ENCODE results near the gene TDP1.

Gene TDP1

DNA sequence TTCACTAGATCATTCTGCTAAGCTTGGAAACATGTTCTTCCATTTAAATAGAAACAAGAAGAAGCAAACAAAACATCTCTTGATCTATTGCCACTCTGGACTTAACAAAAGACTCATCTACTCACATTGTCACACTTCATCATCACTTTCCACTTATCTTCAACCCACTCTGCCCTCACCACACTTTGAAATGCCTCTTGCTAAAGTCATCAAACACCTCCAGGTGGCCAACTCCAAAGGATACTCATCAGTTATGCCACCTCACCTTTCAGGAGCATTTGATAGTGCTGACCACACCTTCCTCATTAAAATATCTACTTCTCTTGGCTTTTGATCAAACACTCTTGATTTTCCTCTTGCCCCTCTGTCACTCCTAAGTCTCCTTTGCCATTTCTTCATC is 8.4 kb upstream of the TDP1 start:
- DNase-seq = no peak

DNA sequence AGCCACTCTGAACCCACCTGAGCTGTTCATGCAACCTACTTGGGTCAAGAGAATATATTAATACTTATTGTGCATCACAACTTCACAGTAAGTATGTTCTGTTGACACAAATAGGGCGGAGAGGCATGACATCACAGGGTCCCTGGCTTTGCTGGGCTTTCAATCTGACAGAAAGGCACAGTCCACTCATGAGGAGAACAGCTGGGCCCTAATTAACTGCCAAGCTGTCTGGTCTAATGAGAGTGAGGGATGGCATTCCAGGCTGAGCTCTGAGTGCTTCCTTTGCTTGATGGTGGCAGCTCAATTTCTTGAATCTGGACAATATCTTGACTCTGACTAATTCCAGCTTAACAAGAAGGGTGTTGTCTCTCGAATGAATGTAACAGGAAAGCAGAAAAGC is 3.2 kb upstream of the TDP1 start:
- DNase-seq = no peak

DNA sequence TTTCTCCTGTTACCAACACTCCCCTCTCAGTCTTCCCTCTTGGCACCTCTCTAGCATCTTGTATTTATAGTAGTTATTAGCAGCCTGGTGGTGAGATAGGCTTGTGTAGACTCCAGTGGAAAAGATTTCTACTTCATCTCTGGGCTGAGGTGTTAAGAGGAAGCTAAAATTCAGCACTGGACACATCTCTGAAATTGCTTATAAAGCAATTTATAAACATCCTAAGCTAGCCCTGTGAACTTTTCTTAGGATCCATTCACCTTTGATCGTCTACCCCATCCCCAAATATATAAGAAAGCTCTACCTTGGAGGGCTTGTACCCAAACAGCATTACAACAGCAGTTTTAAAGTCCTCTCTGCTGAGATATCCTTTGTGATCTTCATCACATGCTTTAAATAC is 2.1 kb upstream of the TDP1 start:
- no peak for DNase-seq

GRCh38 chr14:89954070-89955021 is 1.4 kb upstream of the TDP1 start, which contains the start of gene EFCAB11:
Gene EFCAB11, minus strand, starts transcription at chr14:89954730. Its CDS starts 70 bp downstream, at chr14:89954660.
- DNase-seq = peak; percentile 99

GRCh38 chr14:89955022-89955744 is 544 bp upstream of the TDP1 start:
- DNase-seq = no peak

DNA sequence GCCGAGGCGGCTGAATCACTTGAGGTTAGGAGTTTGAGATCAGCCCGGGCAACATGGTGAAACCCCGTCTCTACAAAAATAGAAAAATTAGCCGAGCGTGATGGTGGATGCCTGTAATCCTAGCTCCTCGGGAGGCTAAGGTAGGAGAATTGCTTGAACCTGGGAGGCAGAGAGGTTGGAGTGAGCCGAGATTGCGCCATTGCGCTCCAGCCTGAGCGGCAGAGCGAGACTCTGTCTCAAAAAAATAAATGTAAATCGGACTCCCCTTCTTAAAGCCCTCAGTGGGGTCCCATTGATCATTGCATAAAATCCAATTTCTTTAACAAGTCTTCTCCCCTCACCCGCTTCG is 908 bp downstream of the TDP1 start:
- no peak for DNase-seq

- DNase-seq = no peak
Measured at GRCh38 chr14:89957376-89957775, 1.6 kb downstream of the TDP1 start.

DNA sequence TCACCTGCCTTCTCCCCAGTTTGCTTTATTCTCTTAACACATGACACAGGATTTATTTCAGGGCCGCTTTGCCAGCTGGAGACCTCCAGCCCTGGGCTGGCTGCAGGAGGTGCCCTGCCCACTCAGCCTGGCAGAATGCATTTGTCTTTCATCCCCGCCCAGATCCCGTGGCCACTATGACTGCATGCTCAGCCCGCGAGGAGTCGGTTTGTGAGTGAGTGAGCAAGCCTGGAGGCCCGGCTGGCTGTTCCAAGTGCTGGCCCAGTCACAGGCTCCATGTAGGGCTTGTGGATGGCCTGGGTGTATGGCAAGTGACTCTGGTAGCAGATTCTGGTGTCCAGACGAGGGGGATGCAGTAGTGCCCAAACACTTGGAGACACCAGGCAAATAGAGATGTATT is 2.1 kb downstream of the TDP1 start:
- no peak for DNase-seq

- DNase-seq = no peak
Measured at GRCh38 chr14:89958966-89959365, 3.2 kb downstream of the TDP1 start.

- DNase-seq = no peak
Measured at GRCh38 chr14:89959853-89960445, 4.2 kb downstream of the TDP1 start.

DNA sequence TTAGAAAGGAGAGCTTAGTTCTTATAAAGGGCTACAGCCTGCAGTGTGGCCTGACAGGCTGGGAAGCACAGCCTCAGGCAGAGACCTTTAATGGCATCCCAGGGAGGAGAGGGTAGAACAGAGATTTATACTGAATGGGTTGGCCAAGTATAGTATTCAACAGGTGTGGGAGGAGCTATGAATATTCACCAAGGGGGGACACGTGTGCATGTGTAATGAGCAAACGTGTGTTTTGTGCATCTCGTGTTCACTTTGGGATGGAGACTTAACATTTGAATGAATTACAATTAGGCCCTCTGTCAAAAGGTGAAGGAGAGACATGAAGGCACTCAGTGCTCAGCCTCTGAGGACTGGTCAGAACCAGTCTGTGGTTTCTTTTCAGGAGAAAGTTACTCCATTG is 5.2 kb downstream of the TDP1 start:
- DNase-seq = no peak

DNA sequence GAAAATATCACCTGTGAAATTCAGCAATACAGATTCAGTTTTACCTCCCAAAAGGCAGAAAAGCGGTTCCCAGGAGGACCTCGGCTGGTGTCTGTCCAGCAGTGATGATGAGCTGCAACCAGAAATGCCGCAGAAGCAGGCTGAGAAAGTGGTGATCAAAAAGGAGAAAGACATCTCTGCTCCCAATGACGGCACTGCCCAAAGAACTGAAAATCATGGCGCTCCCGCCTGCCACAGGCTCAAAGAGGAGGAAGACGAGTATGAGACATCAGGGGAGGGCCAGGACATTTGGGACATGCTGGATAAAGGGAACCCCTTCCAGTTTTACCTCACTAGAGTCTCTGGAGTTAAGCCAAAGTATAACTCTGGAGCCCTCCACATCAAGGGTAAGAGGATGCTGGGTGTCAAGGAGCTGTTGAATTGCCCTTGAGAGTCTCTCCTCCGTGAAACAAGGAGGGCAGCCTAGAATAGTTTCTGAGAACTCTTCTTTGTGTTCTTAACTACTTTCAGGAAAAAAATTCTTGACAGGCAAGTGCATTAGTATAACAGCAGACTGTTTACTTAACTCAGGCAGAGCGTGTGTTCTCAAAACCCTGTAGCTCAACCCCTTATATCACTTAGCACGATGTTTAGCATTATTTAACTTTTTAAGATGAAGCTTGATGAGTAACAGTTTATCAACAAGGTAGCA is 7.7 kb downstream of the TDP1 start:
- no peak for DNase-seq

- DNase-seq = no peak
Measured at GRCh38 chr14:89965839-89966238, 10.1 kb downstream of the TDP1 start.

DNA sequence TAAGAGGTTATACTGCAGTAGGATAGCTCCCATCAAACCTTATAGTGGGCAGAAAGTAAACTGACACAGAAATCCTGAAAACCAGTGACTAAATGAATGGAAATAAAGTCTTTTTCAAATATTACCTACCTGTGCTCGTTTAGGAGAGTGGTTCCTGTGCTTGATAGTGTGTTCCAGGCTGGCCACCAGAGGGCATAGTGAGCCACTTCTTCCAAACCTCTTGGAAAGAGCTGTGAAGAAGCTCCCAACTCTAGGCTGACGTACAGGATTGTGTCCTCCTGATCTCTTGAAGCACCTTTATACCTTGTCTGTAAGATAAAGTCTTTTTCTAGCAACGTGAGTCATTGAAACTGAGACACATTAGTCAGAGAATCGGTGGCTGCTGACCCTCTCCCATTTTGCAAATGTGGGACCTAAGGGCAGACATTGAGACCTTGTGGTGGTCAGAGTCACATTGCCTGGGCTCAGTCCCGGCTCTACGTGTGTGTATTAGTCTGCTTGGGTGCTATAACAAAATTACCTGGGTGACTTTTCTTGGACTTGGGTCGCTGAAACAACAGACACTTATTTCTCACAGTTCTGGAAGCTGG is 17.6 kb downstream of the TDP1 start:
- DNase-seq = peak; percentile 79

GRCh38 chr14:89977668-89978067 is 21.9 kb downstream of the TDP1 start:
- no peak for DNase-seq

GRCh38 chr14:89978656-89979055 is 22.9 kb downstream of the TDP1 start:
- DNase-seq = no peak

- no peak for DNase-seq
Measured at GRCh38 chr14:89983375-89983774, 27.6 kb downstream of the TDP1 start.

- DNase-seq = no peak
Measured at GRCh38 chr14:89986462-89987160, 30.9 kb downstream of the TDP1 start.

- no peak for DNase-seq
Measured at GRCh38 chr14:89987161-89987475, 31.4 kb downstream of the TDP1 start.

- DNase-seq = no peak
Measured at GRCh38 chr14:89988787-89989186, 33.1 kb downstream of the TDP1 start.

DNA sequence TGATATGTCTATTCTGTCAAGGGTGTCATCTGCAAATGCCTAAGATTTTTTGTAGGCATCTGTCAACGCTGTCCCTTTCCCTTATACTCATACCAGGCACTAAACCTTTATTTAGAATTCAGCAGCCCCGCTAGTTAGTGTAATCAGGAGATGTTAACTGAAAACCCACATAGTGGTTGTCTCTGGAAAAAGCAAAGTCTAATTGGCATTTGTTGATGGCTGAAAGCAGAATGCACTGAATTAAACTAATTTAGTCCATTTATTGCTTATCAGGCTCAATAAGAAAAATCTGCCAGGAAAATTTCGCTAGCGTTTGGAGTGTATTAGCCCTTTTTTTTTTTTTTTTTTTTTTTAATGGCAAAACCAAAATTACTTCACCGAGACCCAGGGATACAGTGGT is 34.5 kb downstream of the TDP1 start:
- DNase-seq = no peak

DNA sequence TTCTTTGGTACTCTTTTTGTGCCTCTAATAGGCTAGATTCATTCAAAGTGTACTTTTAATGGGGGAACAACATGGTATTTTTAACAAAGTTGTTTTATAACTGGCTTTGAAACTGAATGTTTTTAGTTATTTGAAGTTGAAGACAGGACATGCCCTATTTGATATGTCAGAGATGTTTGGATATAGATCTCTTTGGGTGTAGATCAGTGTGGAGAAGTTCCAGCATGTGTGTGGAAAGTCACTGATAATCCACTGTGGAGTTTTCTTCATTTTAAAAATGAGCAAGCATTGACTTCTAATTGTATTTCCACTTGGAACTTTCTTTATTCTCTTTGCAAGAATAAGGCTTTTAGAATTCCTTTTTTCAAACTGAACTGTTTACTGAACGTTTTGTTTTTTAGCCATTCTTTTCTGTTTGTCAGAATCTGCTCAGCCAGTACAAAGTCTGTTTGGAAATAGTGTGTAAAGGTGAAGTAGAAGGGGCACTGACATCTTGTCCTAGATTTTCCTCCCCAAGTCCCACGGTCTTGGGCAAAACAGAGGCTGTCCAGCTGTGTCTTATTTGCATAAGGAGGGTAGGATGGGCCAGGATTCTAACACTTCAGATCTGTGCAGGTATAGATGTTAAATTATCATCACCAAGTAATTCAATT is 35.0 kb downstream of the TDP1 start:
- DNase-seq = no peak

Measured in femur (tissue), 1 donor.